HG03025 (cell line): ENCODE results near the gene OR4K14.
"Not testable (repeated sequence)": the region's sequence is repeated elsewhere in the genome, so short reads cannot be mapped to it uniquely, and the experiment has no call there.

Source experiments
- ATAC-seq: cut with Tn5 transposase; IDR thresholded peaks from one replicate; pipeline ENCODE4 v1.9.1; 2021; ENCODE audit warnings: mild to moderate bottlenecking, moderate library complexity; ENCODE audit not compliant: unreplicated experiment, low FRiP score

Gene OR4K14, protein sequence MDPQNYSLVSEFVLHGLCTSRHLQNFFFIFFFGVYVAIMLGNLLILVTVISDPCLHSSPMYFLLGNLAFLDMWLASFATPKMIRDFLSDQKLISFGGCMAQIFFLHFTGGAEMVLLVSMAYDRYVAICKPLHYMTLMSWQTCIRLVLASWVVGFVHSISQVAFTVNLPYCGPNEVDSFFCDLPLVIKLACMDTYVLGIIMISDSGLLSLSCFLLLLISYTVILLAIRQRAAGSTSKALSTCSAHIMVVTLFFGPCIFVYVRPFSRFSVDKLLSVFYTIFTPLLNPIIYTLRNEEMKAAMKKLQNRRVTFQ

DNA sequence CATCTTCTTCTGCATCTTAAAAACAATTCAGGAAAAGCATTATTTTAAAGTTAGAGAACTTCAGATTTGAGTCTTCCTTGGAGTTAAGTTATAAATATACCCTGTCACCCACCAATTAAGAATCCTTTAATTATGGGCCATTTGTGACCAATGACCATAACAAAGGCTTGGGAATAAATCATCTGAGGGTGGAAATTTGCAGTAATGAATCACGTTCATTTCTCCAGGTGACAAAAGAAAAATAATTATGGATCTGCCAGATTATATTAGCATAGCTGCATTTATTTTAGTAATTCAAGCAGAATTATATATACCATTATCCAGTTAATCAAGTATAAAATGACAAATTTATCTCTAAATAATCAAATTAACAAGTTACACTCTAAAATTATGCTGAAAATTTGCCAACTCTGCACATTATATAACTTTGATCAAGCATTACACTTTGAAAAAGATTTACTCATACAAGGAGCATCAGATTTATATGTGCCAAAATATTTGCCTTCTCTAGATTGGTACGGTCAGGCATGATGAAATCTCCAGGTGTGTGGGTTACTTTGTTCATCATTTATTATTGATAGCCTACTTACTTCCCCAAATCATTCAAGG, at the start of gene OR4K14:
Gene OR4K14 (minus strand): TSS at position 51 of the 609 bp plus-strand sequence. CDS start 4,114 bp downstream, outside the sequence.
- no peak for ATAC-seq

DNA sequence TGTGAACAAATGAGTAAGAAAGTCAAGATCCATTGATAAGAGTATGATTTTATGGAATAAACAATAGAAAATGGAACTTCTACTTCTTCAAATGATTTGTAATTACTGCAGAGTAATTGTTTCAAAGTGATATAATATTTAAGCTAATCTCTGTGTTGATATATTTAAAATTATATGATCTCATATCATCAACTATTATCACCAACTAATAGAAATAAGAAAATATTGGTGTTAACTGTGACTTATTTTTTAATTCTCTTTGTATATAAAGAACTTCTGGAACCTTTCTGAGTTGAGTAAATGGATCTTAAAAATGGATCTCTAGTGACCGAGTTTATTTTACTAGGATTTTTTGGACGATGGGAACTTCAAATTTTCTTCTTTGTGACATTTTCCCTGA, 40.6 kb upstream of the OR4K14 start, which contains the start of gene OR4L1:
Gene OR4L1 (plus strand): TSS at position 301 of the 400 bp plus-strand sequence. CDS start 0 bp downstream, at position 301.
- ATAC-seq: no peak

DNA sequence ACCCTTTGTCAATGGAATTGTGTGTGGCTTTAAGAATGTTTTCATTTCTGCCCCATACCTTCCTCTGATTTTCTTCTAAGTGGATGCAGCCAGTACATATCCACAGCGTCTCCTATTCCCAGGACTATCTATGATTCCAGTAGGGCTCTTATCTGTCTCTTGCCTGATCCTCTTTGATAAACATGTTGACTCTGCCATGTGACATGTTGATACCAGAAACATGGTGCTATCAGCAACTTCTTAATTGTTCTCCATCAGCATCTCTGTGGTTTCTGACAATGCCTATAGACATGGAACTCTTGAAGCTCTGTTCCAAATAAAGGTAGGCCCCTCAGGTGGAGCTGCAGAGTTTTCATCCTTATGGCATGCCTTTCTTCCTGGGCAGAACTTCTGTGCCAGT, 29.1 kb upstream of the OR4K14 start:
- ATAC-seq: no peak

DNA sequence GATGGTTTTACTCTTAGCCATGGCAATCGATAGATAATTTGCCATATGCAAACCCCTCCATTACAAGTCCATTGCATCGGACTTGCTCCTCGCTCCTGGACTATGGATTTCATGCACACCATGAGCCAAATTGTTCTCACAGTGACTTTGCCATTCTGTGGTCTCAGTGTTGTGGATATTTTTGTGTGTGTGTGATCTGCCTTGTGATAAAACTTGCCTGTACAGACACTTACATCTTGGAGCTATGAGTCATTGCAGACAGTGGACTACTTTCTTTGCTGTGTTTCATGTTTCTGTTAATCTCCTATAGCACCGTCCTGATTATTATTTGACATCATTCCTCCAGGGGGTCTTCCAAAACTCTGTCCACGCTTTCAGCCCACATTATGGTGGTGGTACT, 25.1 kb upstream of the OR4K14 start:
- no peak for ATAC-seq

DNA sequence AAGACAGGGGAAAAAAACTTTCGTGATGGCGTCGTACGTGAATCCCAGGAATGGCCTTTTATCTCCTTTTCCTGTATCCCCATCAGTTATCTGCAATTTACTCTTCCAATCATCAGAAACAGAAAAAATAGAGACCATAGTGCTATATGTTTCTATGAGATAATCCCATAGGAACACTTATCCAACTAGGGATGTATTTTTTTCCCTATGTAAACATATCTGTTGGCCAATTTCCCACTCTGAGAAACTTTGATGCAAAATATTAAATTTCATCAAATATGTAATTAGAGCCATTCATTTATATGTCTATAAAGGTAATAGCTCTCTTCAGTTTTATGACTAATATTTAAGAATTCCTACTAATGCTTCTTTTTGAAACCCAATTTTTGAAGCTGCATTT, 16.8 kb upstream of the OR4K14 start, which contains the start of gene OR4K13:
Gene OR4K13 (minus strand): TSS at position 101 of the 400 bp plus-strand sequence. CDS start 1,280 bp downstream, outside the sequence.
- ATAC-seq: no peak

DNA sequence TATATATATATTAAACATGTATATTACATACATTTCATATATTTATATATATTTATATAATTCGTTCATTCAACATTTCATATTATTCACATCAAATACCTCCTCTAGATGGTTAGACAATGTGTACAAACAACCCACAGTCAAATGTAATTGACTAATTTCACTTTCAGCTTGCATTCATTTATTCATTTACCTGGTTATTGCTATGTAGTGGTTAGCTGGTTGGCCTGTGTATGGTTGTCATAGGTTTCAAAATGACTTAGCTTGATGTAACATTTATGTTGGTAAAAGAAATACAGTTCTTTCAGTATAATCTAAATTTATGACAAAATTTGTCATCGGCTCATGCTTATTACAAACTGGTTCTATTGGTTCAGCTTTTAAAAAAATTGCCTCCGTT, 16.3 kb upstream of the OR4K14 start:
- ATAC-seq: no peak

DNA sequence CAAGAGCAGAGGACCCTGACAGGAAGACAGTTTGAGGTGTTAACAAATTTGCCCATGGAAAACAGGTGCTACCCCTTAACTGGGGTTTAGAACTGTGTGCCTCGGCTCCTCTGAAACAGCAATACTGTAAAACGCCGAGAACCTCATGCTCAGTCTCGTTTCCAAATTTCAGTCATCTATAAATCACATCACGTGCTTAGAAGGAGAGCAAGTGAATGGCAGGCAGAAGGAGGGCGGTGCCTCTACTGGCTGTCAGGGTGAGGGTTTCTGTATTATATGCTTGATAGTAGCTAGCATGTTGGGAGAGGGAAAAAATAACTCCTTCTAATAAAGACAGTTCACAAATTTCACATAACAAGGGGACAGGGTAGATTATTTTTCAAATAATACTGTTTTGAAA, 12.0 kb upstream of the OR4K14 start:
- ATAC-seq: no peak

DNA sequence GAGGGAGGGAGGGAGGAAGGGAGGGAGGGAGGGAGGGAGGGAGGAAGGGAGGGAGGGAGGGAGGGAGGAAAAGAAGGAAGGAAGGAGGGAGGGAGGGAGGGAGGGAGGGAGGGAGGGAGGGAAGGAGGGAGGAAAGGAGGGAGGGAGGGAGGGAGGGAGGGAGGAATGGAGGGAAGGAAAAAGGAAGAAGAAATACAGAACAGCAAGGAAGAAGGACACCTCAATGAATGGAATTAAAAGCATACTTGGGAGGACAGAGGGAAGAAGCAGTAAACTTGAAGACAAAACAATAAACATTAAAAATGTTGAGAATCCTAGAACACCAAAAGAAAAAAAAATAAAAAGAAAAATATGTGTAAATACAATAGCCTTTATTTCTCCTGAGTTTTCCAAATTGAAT, 11.0 kb downstream of the OR4K14 start:
- no peak for ATAC-seq

DNA sequence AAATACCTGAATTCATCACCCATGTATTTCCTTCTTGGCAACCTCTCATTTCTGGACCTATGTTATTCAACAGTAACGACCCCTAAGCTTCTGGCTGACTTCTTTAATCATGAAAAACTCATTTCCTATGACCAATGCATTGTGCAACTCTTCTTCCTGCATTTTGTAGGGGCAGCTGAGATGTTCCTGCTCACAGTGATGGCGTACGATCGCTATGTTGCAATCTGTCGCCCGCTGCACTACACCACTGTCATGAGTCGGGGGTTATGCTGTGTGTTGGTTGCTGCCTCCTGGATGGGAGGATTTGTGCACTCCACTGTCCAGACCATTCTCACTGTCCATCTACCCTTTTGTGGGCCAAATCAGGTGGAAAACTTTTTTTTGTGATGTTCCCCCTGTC, 16.8 kb downstream of the OR4K14 start:
- no peak for ATAC-seq

DNA sequence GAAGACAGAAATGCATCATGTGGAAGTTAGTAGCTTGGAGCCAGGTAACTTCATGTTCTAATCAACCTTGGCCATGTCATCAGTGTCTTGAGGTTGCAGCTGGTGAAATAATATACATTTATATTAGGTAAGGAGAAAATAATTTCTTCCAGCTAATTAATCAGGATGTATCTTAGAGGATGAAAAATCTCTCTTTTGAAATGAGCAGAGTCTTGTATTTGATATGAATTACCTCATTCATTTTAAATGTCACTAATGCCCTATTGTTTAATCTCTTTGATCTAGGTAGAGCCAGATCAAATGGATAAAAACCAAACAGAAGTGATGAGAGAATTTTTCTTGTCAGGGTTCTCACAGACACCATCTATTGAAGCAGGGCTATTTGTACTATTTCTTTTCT, 17.2 kb downstream of the OR4K14 start, which contains the start of gene OR4Q2:
Gene OR4Q2 (plus strand): TSS at position 301 of the 400 bp plus-strand sequence.
- ATAC-seq: no peak

DNA sequence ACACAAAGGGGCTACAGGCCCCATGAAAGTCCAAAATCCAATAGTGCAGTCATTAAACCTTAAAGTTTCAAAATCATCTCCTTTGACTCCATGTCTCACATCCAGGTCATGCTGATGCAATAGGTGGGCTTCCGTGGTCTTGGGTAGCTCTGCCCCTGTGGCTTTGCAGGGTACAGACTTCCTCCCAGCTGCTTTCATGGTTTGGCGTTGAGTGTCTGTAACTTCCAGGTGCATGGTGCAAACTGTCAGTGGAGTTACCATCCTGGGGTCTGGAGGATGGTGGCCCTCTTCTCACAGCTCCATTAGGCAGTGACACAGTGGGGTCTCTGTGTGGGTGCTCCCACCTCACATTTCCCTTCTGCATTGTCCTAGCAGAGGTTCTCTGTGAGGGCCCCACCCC, 25.7 kb downstream of the OR4K14 start:
- ATAC-seq: no peak

DNA sequence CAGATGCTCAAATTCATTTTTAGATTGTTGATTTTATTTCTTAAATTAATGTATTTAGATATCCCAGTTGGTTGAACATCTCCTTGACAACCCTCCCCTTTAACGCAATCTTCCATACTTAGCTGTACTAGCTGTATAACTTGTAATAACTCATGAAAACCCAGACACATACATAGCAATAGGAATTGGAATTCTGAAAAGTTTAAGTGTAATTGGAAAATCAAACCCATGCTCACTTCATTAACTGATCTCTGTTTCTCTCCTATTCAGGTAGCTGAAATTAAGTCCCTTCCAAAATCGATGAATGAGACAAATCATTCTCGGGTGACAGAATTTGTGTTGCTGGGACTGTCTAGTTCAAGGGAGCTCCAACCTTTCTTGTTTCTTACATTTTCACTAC, 43.8 kb downstream of the OR4K14 start, which contains the start of gene OR4K15:
Gene OR4K15 (plus strand): TSS at position 301 of the 400 bp plus-strand sequence. CDS start 0 bp downstream, at position 301.
- ATAC-seq: no peak

DNA sequence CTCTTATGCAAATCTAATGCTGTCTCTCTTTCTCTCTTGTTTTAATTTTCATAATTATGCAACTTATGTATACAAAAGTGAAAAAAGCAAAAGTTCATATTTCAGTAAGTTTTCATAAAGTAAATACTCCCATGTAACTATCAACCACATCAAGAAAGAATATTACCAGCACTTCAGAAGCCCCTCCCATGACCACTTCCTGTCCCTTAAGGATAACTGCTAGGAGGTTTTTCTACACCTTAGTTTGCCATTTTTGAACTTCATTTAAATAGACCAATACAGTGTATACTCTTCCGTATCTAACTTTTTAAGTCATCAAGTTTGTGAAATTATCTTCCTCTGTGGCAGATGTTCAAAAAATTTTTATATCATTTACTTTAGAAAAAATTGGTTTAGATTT, 44.3 kb downstream of the OR4K14 start:
- ATAC-seq: no peak

DNA sequence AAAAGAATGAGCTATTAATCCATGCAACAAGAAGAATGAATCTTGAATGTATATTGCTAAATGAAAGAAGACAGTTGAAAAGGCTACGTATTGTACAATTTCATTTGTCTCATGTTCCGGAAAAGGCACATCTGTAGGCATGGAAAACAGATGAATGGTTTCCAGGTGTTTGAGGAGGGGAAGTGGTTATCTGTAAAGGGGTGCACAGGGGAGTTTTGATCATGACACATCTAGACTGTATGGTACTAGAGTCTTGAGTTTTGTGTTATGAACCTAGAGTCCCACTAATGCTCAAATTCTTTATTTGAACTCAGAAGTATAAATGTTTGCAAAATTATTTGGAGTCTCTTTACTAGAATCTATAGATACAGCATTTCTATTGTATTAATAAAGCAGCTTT, 49.4 kb downstream of the OR4K14 start:
- not testable (repeated sequence) for ATAC-seq
